ENCODE data around the gene FNIP2.

DNA sequence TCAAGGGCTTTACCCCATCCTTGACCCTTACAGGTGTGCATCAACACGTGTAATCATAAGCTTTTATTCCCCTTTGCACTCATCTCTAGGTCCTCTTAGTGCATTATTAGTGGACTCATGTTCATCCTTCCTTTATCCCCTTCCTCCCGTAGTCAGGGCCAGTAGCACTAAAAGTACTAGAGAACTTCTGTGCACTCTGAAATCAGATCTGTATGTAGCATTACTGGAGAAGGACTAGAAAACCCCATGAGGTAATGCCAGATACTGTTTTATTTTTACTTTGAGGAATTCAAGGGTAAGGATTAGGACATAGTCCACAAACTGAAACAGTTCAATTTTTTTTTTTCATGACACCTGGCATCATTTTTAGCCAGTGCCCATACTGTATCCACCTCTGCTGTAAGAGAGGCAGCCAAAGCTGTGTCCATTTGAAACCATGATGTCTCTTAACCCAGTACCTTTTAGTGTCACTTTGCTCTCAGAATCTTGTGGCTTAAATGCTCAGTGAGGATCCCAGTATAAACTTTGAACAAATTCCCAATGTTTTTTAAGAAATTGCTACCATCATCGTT, 134.7 kb downstream of the FNIP2 start:
- TF ChIP-seq, protein P1, sequence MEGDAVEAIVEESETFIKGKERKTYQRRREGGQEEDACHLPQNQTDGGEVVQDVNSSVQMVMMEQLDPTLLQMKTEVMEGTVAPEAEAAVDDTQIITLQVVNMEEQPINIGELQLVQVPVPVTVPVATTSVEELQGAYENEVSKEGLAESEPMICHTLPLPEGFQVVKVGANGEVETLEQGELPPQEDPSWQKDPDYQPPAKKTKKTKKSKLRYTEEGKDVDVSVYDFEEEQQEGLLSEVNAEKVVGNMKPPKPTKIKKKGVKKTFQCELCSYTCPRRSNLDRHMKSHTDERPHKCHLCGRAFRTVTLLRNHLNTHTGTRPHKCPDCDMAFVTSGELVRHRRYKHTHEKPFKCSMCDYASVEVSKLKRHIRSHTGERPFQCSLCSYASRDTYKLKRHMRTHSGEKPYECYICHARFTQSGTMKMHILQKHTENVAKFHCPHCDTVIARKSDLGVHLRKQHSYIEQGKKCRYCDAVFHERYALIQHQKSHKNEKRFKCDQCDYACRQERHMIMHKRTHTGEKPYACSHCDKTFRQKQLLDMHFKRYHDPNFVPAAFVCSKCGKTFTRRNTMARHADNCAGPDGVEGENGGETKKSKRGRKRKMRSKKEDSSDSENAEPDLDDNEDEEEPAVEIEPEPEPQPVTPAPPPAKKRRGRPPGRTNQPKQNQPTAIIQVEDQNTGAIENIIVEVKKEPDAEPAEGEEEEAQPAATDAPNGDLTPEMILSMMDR (conservative IDR thresholded peaks at IDR 0.05; ENCODE audit: low read depth, low read length), result no peak
- no peak for TF ChIP-seq EZH2 (IDR thresholded peaks at IDR 0.05; ENCODE audit: borderline replicate concordance, low read depth, low read length, poor library complexity, severe bottlenecking)

Data from A673 (cell line).